K562 (cell line): ENCODE results near the gene HOXA9. TPM values are rescaled to one million over a fixed set of nuclear protein-coding genes. Genes with fewer than 3 reads are reported as not detected.

Source experiments
- ATAC-seq: fragments of 200-7000 bp; cut with Tn5 transposase; 3 replicates; pipeline ENCODE4 v1.9.1; 2020; ENCODE audit warnings: moderate library complexity
- BruUV-seq: library from RNA; stranded (reverse); fragments of 400-500 nt; replicated peaks from 2 replicates; lab custom pipeline; 2021; lab: Mats Ljungman, UMichigan
- CTCF ChIA-PET: fragments of 300-600 bp; formaldehyde crosslinking; extraction: SDS; loops from one replicate; lab custom pipeline; 2021; ENCODE audit warnings: low intra/inter-chr PET ratio; lab: Yijun Ruan, JAX
- POLR2A ChIA-PET: fragments of 300-600, 350-650 bp; sonication (Branson Sonifier 250); formaldehyde crosslinking; extraction: SDS; loops from one replicate; lab custom pipeline; 2021; ENCODE audit warnings: antibody characterized with exemption, inconsistent platforms; lab: Yijun Ruan, JAX
- DNase-seq, 4 experiments: peaks; one replicate each; pipeline versions ENCODE4 v3.0.0 to v3.0.0-alpha.2; 2011 to 2018; ENCODE audit warnings: low spot score in 3 of 4, mixed read lengths in 3 of 4; ENCODE audit errors: extremely low read depth in 1 of 4
- FAIRE-seq: peaks from 2 replicates; lab custom pipeline; 2011; peaks lifted over from hg19 to GRCh38; lab: Jason Lieb, UNC
- H2AFZ ChIP-seq: 2 replicates; pipeline ENCODE4 v1.6.0; 2011; ENCODE audit warnings: low read depth, low read length, control low read depth, inconsistent platforms
- H3K27ac ChIP-seq: fragments of 200-600 bp; 3 replicates; pipeline ENCODE4 v1.8.0; 2011; ENCODE audit warnings: low read depth, mild to moderate bottlenecking, control low read depth, inconsistent platforms, low read length, moderate library complexity, mixed read lengths; ENCODE audit errors: extremely low read depth
- H3K27me3 ChIP-seq, 2 experiments: fragments of 300-600 bp in 1 of 2; 2 replicates in 1 of 2; 3 replicates in 1 of 2; pipeline versions ENCODE4 v1.6.0 to v1.8.0; 2011; ENCODE audit warnings: inconsistent platforms in 2 of 2, low read length in 2 of 2, mild to moderate bottlenecking in 1 of 2, mixed read lengths in 1 of 2, moderate library complexity in 1 of 2; ENCODE audit not compliant: control insufficient read depth in 2 of 2, insufficient read depth in 2 of 2
- H3K36me3 ChIP-seq: fragments of 300-600 bp; 3 replicates; pipeline ENCODE4 v1.8.0; 2011; ENCODE audit warnings: mild to moderate bottlenecking, low read length, inconsistent platforms; ENCODE audit not compliant: control insufficient read depth, insufficient read depth
- H3K4me1 ChIP-seq, 2 experiments: fragments of 200-600 bp in 1 of 2; replicated peaks in 1 of 2; 2 replicates in 1 of 2; 3 replicates in 1 of 2; pipeline versions ENCODE4 v1.5.1 to v1.8.0; 2011; ENCODE audit warnings: inconsistent platforms in 2 of 2, low read length in 2 of 2, mild to moderate bottlenecking in 1 of 2, mixed read lengths in 1 of 2, moderate library complexity in 1 of 2; ENCODE audit not compliant: control insufficient read depth in 2 of 2, insufficient read depth in 2 of 2
- H3K4me2 ChIP-seq: 2 replicates; pipeline ENCODE4 v1.6.1; 2011; ENCODE audit warnings: low read length, control low read depth, inconsistent platforms, mixed read lengths; ENCODE audit not compliant: insufficient read depth
- H3K4me3 ChIP-seq: fragments of 200-600 bp; sonication (generic), shearing (Covaris generic); 2 replicates; pipeline ENCODE4 v1.5.1; 2016; ENCODE audit warnings: control low read depth, inconsistent platforms
- H3K79me2 ChIP-seq: fragments of 200-600 bp; 3 replicates; pipeline ENCODE4 v1.8.0; 2011; ENCODE audit warnings: low read length, inconsistent platforms; ENCODE audit not compliant: control insufficient read depth, insufficient read depth
- H3K9ac ChIP-seq, 2 experiments: 2 replicates each; pipeline versions ENCODE4 v1.6.0 to v1.6.1; 2011; ENCODE audit warnings: low read depth in 2 of 2, low read length in 2 of 2, control low read depth in 1 of 2, inconsistent platforms in 1 of 2, mild to moderate bottlenecking in 1 of 2, mixed read lengths in 1 of 2; ENCODE audit not compliant: insufficient read depth in 1 of 2
- H3K9me1 ChIP-seq: one replicate; pipeline ENCODE4 v1.6.0; 2011; ENCODE audit warnings: inconsistent platforms, mild to moderate bottlenecking, low read length, moderate library complexity; ENCODE audit not compliant: control insufficient read depth, insufficient read depth
- H3K9me3 ChIP-seq: replicated peaks from 2 replicates; pipeline ENCODE4 v1.5.1; 2011; ENCODE audit warnings: low read depth, low read length, inconsistent platforms; ENCODE audit not compliant: control insufficient read depth, insufficient read depth
- H4K20me1 ChIP-seq: replicated peaks from 2 replicates; pipeline ENCODE4 v1.6.1; 2011; ENCODE audit warnings: low read length, inconsistent platforms, mixed read lengths; ENCODE audit not compliant: control insufficient read depth, insufficient read depth
- ATF3 ChIP-seq, 2 experiments: fragments of 450-650 bp in 1 of 2; sonication (generic) in 1 of 2; formaldehyde crosslinking in 1 of 2; IDR thresholded peaks in 1 of 2; conservative IDR thresholded peaks in 1 of 2; 2 replicates each; pipeline versions ENCODE4 v1.6.1 to v1.8.1; 2016 to 2023; ENCODE audit warnings: mild to moderate bottlenecking in 2 of 2, moderate library complexity in 2 of 2, inconsistent platforms in 1 of 2, missing genetic modification reagents in 1 of 2
- CHAMP1 ChIP-seq: fragments of 450-650 bp; IDR thresholded peaks from 2 replicates; pipeline ENCODE4 v1.6.1; 2016; ENCODE audit warnings: mild to moderate bottlenecking
- LEF1 ChIP-seq: fragments of 450-650 bp; IDR thresholded peaks from 2 replicates; pipeline ENCODE4 v1.6.1; 2016; ENCODE audit warnings: mild to moderate bottlenecking
- MCM5 ChIP-seq: fragments of 450-650 bp; IDR thresholded peaks from 2 replicates; pipeline ENCODE4 v1.6.1; 2016; ENCODE audit warnings: low read depth
- MEF2A ChIP-seq: IDR thresholded peaks from 2 replicates; pipeline ENCODE4 v1.6.1; 2011; ENCODE audit warnings: low read depth, mild to moderate bottlenecking, low read length, moderate library complexity; ENCODE audit not compliant: control insufficient read depth
- NFRKB ChIP-seq: fragments of 450-650 bp; IDR thresholded peaks from 2 replicates; pipeline ENCODE4 v1.6.1; 2016; ENCODE audit warnings: low read depth
- SMC3 ChIP-seq: conservative IDR thresholded peaks from 2 replicates; pipeline ENCODE4 v1.6.1; 2011; ENCODE audit warnings: low read depth, low read length, improper control_type of control experiment; ENCODE audit not compliant: insufficient read depth
- YY1 ChIP-seq, 3 experiments: IDR thresholded peaks; 2 replicates each; pipeline ENCODE4 v1.6.1; 2011; ENCODE audit warnings: low read length in 2 of 3, mild to moderate bottlenecking in 2 of 3, moderate library complexity in 2 of 3, borderline replicate concordance in 1 of 3, control low read depth in 1 of 3, low read depth in 1 of 3; ENCODE audit not compliant: insufficient read depth in 3 of 3, insufficient replicate concordance in 2 of 3, control insufficient read depth in 1 of 3, insufficient read length in 1 of 3; ENCODE audit errors: extremely low read depth in 1 of 3
- ZBTB8A ChIP-seq: fragments of 450-650 bp; IDR thresholded peaks from 2 replicates; pipeline ENCODE4 v1.6.1; 2018; ENCODE audit warnings: mild to moderate bottlenecking, moderate library complexity; ENCODE audit not compliant: partially characterized antibody
- ZC3H11A ChIP-seq: IDR thresholded peaks from 2 replicates; pipeline ENCODE4 v1.6.1; 2012; ENCODE audit warnings: low read depth, low read length, improper control_type of control experiment
- ZFP1 ChIP-seq: fragments of 450-650 bp; formaldehyde crosslinking; IDR thresholded peaks from 2 replicates; pipeline ENCODE4 v1.4.0; 2020; ENCODE audit warnings: mild to moderate bottlenecking, mixed read lengths
- ZNF274 ChIP-seq: IDR thresholded peaks from 2 replicates; pipeline ENCODE4 v1.6.1; 2011; ENCODE audit warnings: low read depth, mild to moderate bottlenecking, low read length, moderate library complexity, borderline replicate concordance
- ZNF3 ChIP-seq: fragments of 250-450 bp; sonication (Bioruptor Pico); IDR thresholded peaks from 2 replicates; pipeline ENCODE4 v1.5.0; 2021; ENCODE audit warnings: mild to moderate bottlenecking, moderate library complexity
- ZNF589 ChIP-seq: fragments of 200-800 bp; sonication (Bioruptor generic); IDR thresholded peaks from 2 replicates; pipeline ENCODE4 v1.6.1; 2016; ENCODE audit warnings: low read depth, missing genetic modification characterization, missing compliant biosample characterization
- WGBS: fragments of 100-300 bp; shearing (Covaris generic); methylation state at CpG from one replicate; pipeline ENCODE4 v1.1.6; 2016; ENCODE audit warnings: low coverage, mixed read lengths; ENCODE audit not compliant: insufficient coverage; ENCODE audit errors: missing lambda C conversion rate; 5-methylcytosine and 5-hydroxymethylcytosine counted together
- in situ Hi-C: fragments of 300-500 bp; cut with MboI; formaldehyde crosslinking; loops from 4 replicates; pipeline ENCODE4 v1.15.0; 2018; ENCODE audit warnings: inconsistent platforms, mixed read lengths
- intact Hi-C: fragments of 100-400 bp; cut with micrococcal nuclease; formaldehyde crosslinking; loops from 2 replicates; pipeline ENCODE4 v1.14.2; 2022
- polyA plus RNA-seq, 8 experiments: library from polyadenylated mRNA; depleted of rRNA in 4 of 8; stranded (reverse) in 5 of 8; unstranded in 3 of 8; fragments of >200 nt; fragmentation: Nextera tagmentation in 2 of 8; fragmentation: Illumina TruSeq in 1 of 8; extraction: Ambion mirVana in 2 of 8; extraction: Trizol in 1 of 8; gene quantifications; 2 replicates each; pipeline versions ENCODE4 v1.2.1 to v1.2.3, GENCODE V29; 2011 to 2014; ENCODE audit warnings: inconsistent platforms in 1 of 8, missing spikeins in 1 of 8
- total RNA-seq, 7 experiments: library from RNA; depleted of rRNA in 6 of 7; stranded (reverse); fragments of >200 nt in 6 of 7; fragmentation: Illumina TruSeq in 2 of 7; extraction: Trizol in 2 of 7; gene quantifications; 2 replicates each; pipeline versions ENCODE4 v1.2.1 to v1.2.3, GENCODE V29; 2011 to 2021; ENCODE audit warnings: low replicate concordance in 1 of 7
- TF ChIP-seq, protein P1 (sequence below): sonication (generic); formaldehyde crosslinking; IDR thresholded peaks from 2 replicates; pipeline ENCODE4 v1.8.1; 2022; ENCODE audit warnings: missing genetic modification reagents

Gene HOXA9
- total and polyA plus RNA-seq, 9 of the 15 experiments (the other 6 are each of a cell fraction or from before 2014, with no cell fraction given), result not detected

DNA sequence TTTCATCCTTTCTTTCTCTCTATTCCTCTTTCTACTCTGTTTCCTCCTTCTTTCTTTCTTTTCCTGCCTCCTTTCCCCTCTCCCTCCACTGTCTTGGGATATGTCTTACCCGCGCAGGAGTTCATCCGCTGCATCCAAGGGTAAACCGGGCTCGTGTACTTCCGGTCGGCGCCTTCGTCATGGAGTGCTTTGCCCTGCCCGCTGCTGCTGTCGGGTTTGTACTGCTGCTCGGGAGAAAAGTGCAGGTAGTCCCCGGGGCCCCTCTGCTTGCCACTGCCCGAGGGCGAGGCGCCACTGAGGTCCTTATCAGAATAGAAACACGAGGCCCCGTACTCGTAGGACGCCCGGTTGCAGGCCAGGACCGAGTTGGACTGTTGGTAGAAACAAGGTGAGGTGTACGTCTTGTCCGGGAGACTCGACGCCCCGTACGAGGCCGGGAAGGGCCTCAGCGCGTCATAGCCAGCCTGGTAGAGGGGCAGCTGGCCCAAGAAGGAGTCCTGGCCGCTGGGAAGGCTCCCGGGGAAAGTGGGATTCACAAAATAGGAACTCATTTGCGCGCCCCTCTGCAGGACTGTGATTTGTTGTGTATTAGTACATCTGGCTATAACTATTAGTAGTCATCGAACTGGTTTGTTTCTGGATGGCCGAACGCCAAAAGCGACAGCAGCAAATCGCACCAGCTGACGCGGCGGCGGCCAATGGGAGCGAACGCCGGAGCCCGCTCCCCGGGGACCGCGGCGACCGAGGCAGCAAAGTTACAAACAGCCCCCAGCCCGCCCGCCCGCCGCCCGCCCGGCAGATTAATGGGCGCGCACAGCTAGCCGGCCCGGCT lies 17.9 kb downstream of the HOXA9 start, which contains the start of gene HOXA6:
HOXA6 (minus strand) TSS at position 576 of the 832 bp plus-strand sequence; CDS start at position 551, 25 bp downstream.
- in situ Hi-C loops, result loop anchor here (10.0 kb wide), 1 partner anchor 293 kb away; no protein-coding TSS in a partner anchor
- POLR2A ChIA-PET, result no interaction called here
- intact Hi-C loops, result no loop called here
- Histone ChIP-seq H3K9me1 (no peaks in the 10 kb centered on the region), H2AFZ (no peak within 1 kb of the TSS), H3K27me3 (peaks cover 43 to 91% of the 10 kb centered on the region in 2 experiments), H3K4me1 (peaks cover 0 to 29% of the 10 kb centered on the region in 2 experiments; a peak in 2 of 5 replicates), H3K36me3 (no peaks in the 10 kb centered on the region), H4K20me1 (no peaks in the 10 kb centered on the region), H3K27ac (no peak within 1 kb of the TSS), H3K79me2 (no peaks in the 10 kb centered on the region), H3K4me2 (no peak within 1 kb of the TSS), H3K9me3 (no peaks in the 10 kb centered on the region), H3K4me3 (no peak within 1 kb of the TSS), H3K9ac (no peak within 1 kb of the TSS)
- DNase-seq (no peak), ATAC-seq (no peak), FAIRE-seq (no peak)
- TF ChIP-seq ZNF589 (no peak), ZBTB8A (no peak), ZNF3 (CRISPR knock-in tag) (no peak), MCM5 (no peak), ZC3H11A (no peak), ATF3 (IDR thresholded peaks at IDR 0.05) (no peak), ATF3 (CRISPR knock-in tag; conservative IDR thresholded peaks at IDR 0.05) (no peak), MEF2A (no peak), SMC3 (no peak), YY1 (IDR thresholded peaks at IDR 0.05; ENCODE audit: borderline replicate concordance in 1 of 3, control insufficient read depth in 1 of 3, extremely low read depth in 1 of 3, insufficient read depth in 3 of 3, insufficient read length in 1 of 3, insufficient replicate concordance in 2 of 3, low read depth in 1 of 3, low read length in 2 of 3) (no peak), LEF1 (no peak), CHAMP1 (no peak), ZFP1 (CRISPR knock-in tag) (no peak), ZNF274 (no peak), NFRKB (no peak)
- TF ChIP-seq, protein P1, sequence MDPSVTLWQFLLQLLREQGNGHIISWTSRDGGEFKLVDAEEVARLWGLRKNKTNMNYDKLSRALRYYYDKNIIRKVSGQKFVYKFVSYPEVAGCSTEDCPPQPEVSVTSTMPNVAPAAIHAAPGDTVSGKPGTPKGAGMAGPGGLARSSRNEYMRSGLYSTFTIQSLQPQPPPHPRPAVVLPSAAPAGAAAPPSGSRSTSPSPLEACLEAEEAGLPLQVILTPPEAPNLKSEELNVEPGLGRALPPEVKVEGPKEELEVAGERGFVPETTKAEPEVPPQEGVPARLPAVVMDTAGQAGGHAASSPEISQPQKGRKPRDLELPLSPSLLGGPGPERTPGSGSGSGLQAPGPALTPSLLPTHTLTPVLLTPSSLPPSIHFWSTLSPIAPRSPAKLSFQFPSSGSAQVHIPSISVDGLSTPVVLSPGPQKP (CRISPR knock-in tag), result no peak
- CTCF ChIA-PET, result no interaction called here
- no TSS peak for BruUV-seq
- 13% methylated on average over 34 of the region's 63 CpGs for WGBS
